Left lobe of liver (tissue), 2 donors: Measurements from ENCODE around the gene YKT6. TPM values are rescaled to one million over a fixed set of nuclear protein-coding genes. Genes with fewer than 3 reads are reported as not detected.
A peak's percentile ranks its signal among the peaks of the same experiment; 100 is the strongest.

ENCODE experiments used
- ATAC-seq: fragments of 200-7000 bp; cut with Tn5 transposase; one replicate; pipeline ENCODE4 v1.9.1; 2020; ENCODE audit warnings: mild to moderate bottlenecking, moderate library complexity
- DNase-seq: peaks from one replicate; pipeline ENCODE4 v3.0.0-alpha.2; 2020; ENCODE audit warnings: low spot score
- total RNA-seq: library from RNA; stranded (reverse); gene quantifications from one replicate; pipeline ENCODE4 v1.2.1, GENCODE V29; 2021
- donor health status: DM: no; HTN: no; CAD: no; lungs with moderate emphysema.
- donor health status: DM: no; HTN: yes; CAD: no.

YKT6 gene
- total RNA-seq, result 19.9 TPM

DNA sequence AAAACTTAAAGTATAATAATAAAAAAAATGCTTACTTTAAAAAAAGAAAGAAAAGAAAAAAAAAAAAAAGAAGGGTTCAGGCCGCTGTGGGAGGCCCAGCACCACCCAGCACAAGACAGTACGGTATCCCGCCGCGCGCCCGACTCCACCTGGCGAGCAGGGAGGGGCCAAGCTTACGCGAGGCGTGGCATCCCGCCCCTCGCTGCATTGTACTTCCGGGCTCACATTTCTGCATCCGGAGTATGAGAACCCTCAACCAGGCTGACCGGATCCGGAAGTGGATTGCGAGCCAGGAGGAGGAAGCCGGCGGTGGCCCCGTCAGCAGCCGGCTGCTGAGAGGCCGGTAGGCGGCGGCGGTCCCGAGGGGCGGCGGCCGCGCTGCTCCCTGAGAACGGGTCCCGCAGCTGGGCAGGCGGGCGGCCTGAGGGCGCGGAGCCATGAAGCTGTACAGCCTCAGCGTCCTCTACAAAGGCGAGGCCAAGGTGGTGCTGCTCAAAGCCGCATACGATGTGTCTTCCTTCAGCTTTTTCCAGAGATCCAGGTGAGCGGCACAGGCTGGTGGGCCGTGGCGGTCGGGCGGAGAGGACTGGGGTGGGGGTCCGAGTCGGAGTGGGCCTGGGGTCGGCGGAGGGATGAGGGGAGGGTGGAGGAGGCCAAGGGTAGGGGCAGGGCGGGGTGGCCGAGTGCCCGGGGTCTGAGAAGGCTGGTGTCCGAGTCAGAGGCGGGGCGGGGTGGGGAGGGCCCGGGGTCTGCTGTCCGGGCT, at the start of gene YKT6:
Gene YKT6, plus strand, starts transcription at position 280 of the 763 bp plus-strand sequence. Its CDS starts 158 bp downstream, at position 438.
- DNase-seq (peak; percentile 95), ATAC-seq (peak; percentile 99)

DNA sequence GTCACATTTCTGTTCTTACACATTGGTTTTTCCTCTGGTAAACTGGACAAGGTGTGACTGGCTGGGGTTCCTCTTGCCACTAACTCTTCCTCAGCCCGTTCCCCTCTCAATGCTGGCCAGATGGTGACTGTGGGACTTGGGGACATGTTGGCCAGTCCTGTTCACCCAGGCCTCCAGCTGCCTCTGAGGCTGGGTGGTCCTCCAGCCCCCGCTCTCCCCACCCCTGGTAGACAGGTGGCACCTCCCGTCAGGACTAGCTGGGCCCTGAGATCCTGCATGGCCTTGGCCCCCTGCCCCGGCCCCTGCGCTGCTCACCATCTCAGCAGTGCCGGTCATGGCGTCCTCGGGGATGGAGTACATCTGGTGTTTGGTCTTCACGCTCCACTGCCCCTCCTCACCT, 48.8 kb upstream of the YKT6 start:
- DNase-seq (peak; percentile 43), ATAC-seq (no peak)

DNA sequence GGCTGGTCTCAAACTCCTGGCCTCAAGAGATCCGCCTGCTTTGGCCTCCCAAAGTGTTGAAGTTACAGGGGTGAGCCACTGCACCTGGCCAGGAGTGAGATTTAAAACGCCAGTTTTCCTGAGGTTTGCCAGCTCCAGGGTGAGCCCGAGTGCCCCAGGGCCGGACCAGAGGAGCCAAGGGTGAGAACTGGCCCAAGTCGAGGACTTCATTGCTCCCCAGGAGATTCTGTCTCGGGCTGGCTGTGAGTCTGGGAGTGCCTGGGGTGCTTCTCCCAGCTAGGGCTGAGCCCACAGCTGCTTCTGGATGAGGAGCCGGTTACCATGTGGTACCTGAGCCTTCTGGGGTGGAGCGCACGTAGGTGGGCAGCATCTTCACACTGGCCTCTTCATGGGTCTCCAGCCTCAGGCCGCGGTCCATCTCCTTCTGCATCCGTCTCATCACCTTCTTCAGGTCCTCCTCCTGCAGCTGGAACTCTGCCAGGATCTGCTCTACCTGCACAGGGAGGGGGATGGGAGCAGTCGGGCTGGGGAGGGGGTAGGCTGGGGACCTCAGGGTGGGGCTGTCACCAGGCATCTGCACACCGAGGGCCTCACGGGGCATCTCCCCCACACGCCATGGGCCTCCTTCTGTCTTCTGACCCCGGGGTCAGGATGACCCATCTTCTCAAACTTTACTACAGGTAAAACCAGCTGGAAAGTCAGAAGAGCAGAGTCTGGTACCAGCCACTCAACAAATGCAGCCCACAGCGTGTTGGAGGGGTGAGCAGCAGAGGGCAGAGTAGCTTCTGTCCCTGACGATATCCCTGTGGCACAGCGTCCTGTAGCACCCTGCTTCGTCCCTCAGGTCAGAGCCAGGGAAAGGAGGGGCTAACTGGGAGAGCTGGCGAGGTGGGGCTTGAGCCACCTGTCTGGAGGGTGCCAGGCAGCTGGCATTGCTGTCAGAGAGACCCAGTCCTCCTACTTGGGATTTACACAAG, 47.5 kb upstream of the YKT6 start:
- ATAC-seq (no peak), DNase-seq (peak; percentile 45)

DNA sequence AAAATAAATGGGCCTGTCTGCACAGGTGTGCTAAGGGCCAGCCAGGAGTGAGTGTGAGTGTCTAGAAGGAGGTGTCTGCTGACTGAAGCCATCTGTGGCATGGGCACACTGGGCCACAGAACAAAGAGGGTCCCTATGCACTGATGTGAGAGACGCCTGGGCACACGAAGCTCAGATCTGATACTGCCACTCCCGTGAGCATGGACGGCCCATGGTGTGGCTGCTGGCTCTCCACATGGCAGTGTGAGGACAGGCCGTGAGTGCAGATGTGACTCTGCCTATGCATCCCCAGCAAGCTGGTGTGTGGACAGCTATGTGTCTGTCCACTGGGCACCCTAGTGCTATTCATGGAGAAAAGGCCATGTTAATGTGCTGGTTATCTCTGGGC, 46.8 kb upstream of the YKT6 start:
- DNase-seq (no peak), ATAC-seq (no peak)

DNA sequence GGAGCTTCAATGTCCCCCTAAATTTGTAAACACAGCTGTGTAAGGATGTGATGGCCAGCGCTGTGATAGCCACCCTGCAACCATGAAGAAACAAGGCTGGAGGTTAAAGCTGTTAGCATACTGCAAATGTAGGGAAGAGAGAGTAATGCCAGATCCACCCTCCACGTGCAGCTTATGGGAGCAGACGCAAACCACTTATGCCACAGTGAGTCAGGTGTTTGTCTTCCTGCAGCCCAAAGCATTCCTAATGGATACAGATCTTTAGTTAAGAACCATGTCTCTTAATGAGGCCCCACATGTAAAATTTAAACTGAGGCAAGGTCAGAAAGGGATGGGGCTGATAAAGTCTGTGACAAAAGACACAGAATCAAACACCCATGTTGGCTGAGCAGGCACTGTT, 46.1 kb upstream of the YKT6 start:
- peak; percentile 24 for DNase-seq
- no peak for ATAC-seq

DNA sequence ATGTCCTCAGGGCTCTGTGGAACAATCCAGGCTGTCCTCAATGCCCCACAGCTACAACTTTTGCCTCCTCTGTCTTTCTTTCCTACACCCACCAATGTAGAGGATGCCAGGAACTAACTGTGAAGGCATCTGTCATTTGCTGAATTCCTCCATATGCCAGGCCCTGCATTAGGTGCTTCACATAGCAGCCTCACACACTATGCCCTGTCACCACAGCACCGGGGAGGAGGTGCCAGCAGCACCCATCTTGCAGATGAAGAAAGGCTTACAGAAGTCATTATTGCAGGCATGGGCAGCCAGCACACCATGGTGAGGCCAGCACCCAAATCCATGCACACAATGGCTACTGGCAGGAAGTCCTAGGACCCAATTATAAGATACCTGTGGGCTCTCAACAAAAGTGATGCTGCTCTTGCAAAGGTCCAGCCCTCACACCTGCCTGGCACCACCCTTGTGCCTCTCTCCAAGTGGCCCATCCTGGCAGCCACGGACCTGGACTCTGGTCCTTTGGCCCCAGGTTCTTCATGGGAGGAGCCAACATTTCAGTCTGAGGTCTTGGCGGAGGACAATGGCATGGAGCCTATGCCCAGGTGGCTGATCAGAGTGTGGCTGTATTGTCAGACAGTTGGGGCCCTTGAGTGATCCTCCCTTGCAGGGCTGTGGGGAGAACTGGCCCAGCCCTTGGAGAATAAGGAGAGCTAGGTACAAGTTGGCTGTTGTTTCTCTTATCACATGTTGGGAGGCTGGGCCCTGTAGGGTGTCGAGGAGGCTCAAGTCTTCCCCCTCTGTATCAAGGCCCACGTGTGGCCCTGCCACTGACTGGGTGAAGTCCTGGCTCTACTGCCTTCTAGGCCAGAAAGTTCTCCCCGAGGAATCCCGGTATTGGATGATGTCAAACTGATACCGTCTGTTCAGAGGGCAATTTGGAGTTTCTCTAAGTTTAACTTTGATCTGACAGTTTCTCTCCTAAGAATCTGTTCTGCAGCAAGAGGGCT, 45.3 kb upstream of the YKT6 start:
- DNase-seq (peak; percentile 95), ATAC-seq (peak; percentile 61)

DNA sequence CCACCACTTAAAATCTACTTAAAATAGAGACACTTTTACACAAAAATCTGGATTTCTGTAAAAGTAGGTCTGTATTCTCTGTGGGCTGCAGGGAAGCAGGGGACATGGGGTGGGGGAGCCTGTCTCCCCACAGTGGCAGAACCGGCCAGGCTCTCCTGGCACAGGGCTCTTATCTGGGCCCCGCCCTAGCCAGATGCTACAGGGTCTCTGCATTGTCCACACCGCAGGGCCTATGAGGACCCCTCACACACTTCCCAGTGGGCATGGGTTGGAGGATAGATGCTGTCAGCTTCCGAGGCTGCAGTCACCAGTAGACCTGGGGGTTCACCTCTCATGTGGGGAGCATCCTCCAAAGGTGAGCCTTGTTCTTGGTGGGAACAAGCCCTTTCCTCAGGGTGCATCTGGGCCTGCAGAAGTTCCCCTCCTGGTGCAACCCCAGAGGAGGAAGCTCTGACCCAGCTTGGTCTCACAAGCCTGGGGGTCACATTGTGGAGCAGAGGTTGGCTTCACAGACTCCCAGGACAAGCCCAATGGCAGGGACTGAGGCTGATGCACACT, 44.2 kb upstream of the YKT6 start:
- ATAC-seq (no peak), DNase-seq (peak; percentile 37)

DNA sequence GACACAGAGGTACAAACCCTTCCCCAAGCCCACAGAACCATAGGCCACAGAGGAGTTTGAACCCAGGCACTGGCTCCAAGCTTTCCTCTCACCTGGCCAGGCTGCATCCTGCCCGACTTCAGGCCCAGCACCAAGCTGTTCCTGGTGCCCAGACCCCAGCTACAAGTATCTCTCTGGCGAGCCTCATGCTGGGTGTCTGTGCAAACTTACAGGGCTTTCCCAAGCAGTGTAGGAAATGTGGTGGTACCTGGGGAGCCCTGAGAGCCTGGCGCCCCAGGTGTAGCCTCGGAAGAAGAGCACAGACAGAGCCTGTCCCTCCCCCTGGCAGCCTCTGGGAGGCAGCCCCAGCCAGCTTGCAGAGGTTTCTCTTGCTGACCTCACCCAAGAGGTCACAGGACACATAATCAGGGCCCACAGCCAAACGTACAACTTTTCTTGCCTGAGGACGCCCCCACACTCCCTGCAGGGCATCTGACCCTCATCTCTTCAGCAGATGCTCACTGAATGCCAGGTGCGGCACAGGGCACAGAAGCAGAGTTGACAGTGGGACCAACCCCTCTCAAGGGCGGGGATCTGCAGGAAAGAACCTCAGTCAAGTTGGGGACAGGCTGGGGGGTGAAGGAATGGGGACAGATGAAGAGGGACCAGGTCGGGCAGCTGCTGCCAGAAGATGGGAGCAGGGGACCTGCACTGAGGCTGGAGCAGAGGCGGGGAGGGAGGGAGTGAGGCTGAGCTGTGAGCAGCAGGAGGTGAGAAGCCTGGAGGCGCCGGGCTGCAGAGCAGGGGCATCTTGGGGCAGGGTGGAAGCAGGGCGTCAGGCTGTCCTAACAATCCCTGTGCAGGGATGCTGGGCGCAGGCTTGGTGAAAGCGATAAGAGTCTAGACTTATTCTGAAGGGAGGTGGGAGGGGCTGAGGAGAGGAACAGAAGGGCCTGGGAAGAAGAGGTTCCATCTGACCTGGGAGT, 43.4 kb upstream of the YKT6 start:
- no peak for DNase-seq
- ATAC-seq, result peak; percentile 28

- DNase-seq, result peak; percentile 66
- ATAC-seq, result peak; percentile 35
Measured at GRCh38 chr7:44158096-44158872, 42.5 kb upstream of the YKT6 start.

- peak; percentile 60 for ATAC-seq
- DNase-seq, result peak; percentile 88
Measured at GRCh38 chr7:44158873-44159631, 41.7 kb upstream of the YKT6 start.

- ATAC-seq (peak; percentile 58), DNase-seq (peak; percentile 95)
Measured at GRCh38 chr7:44159824-44160630, 40.8 kb upstream of the YKT6 start.

DNA sequence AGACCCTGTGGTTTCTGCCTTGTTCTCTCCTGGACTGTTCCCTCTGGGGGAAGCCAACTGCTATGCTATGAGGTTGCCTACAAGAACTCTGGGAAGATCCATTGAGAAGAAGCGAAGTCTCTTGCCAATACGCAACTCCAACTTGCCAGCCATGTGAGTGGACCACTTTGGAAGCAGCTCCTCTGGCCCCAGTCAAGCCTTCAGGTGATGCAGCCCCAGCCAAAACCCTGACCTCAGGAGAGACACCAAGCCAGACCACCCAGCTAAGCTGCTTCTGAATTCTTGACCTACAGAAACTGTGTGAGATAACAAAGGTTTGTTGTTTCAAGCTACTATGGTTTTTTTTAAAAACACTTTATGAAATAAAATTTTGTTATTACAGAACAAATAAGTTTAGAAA, 39.4 kb upstream of the YKT6 start:
- ATAC-seq, result no peak
- no peak for DNase-seq

GRCh38 chr7:44162179-44162578, 38.6 kb upstream of the YKT6 start:
- DNase-seq (peak; percentile 97), ATAC-seq (peak; percentile 58)

- ATAC-seq (peak; percentile 50), DNase-seq (peak; percentile 78)
Measured at GRCh38 chr7:44162785-44163395, 37.9 kb upstream of the YKT6 start.

DNA sequence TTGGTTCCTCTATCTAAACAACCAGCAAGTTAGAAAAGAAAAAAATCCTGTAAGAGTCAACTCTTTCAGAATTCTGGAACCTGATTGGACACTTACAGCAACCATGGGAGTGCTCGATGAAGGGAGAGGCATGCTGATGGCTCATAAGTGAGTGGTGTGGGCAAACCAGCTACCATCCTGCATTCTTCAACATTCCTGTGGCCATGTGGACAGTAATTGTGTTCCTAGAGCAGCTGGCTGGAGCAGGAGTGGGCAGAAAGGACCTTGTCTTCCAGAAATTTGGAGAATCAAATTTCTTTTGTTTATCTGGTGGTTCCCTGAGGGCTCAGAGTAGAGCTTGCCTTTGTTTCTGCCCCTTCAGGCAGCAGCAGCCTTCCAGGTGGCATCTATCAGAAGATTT, 37.2 kb upstream of the YKT6 start:
- ATAC-seq, result no peak
- DNase-seq, result no peak

GRCh38 chr7:44167920-44168319, 32.9 kb upstream of the YKT6 start:
- ATAC-seq (no peak), DNase-seq (no peak)
